DMS153 (cell line): Measurements from ENCODE around the gene HEBP1.
"Not testable (repeated sequence)": the region's sequence is repeated elsewhere in the genome, so short reads cannot be mapped to it uniquely, and the experiment has no call there.

Experiments
- DNase-seq: peaks from one replicate; lab custom pipeline; 2025; lab: John Stamatoyannopoulos, UW

Gene HEBP1

GRCh38 chr12:12999959-13000615, at the start of gene HEBP1:
HEBP1 (minus strand) TSS chr12:13000265; CDS start chr12:13000114, 151 bp downstream.
- peak; percentile 65 for DNase-seq

DNA sequence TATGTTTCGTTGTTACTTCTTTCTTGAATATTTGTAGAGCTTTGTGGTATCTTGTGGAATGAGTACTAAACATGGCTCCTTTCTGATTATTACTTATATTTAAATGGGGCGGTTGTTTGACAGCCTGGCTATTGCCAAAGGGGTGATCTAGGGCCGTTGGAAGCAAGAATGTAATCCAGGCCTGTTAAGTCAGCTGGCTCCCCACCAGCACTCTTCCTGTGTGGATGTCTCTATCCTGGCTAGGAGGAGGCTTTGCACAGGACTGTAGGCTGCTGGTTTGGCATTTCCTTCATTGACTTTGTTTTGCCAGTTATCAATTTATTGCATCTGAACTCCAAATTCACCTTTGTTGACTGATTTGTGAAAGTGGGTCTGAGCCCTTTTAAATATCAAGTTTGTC, 49.8 kb upstream of the HEBP1 start:
- DNase-seq: no peak

GRCh38 chr12:13046964-13047363, 46.9 kb upstream of the HEBP1 start:
- DNase-seq: no peak

GRCh38 chr12:13045816-13046215, 45.8 kb upstream of the HEBP1 start:
- DNase-seq: no peak

GRCh38 chr12:13044906-13045299, 44.8 kb upstream of the HEBP1 start:
- no peak for DNase-seq

DNA sequence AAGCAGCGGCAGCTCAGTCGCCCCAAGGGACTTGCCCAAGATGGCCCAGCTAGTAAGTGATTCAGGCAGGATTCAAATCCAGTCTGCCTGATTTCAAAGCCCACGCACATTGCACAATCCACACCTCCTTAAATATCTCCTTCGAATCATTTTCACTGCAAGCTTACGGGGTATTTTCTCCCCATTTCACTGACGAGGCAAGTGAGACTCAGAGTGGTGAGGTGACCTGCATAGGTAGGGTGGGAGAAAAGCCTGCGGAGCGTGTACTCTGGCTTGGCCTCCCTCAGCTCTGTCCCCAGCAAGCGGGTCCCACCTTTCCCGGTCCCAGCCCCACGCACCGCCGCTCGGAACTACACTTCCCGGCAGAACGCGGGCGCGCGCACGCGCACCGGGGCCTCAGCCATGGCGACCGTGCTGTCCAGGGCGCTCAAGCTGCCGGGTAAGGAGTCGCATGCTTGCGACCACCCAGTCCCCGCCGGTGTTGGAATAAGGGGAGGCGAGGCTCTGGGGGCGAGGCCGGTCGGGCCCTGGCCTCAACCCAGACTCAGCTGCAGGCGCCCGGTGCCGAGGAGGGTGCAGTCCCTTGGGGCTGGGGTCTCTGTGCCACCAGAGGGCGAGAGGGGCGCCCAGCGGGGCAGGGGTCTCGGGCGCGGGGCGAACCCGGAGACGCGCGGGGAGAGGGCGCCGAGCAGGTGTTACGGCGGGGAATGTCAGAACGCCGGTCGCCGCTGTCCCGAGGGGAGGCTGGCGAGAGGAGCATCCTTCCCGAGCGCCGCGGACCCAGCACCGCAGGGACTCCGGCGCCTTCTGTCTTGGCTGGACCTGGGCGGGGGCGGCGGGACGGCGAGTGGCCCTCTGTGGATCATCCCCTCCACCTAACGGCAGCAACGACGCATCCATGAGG, 44.2 kb upstream of the HEBP1 start, which contains the start of gene FAM234B:
FAM234B (plus strand) TSS at position 380 of the 904 bp plus-strand sequence; CDS start at position 403, 23 bp downstream.
- DNase-seq: peak; percentile 5

DNA sequence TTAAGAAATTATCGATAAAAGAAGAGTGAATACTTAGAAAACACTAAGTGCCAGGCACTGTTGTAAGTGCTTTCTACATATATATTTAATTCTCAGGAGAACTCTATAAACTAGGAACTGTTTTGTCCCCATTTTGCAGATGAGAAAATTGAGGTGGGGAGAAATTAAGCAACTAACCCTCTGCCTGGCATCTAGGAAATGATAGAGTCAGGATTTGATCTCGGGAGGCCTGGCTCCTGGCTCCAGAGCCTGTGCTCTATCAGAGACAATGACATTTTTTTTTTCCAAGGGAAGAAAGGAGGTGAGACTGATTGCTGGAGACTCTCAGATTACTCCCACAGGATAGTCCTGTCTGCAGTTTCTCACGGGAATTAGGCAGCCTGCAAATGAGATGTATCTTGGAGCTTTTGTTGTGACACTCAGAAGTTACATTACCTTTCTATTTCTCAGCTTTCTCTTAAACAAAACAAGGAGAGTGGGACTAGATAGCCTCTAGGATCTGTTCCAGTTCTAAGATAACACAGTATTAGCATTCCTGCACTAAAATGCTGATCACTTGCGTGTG, 42.7 kb upstream of the HEBP1 start:
- DNase-seq: no peak

DNA sequence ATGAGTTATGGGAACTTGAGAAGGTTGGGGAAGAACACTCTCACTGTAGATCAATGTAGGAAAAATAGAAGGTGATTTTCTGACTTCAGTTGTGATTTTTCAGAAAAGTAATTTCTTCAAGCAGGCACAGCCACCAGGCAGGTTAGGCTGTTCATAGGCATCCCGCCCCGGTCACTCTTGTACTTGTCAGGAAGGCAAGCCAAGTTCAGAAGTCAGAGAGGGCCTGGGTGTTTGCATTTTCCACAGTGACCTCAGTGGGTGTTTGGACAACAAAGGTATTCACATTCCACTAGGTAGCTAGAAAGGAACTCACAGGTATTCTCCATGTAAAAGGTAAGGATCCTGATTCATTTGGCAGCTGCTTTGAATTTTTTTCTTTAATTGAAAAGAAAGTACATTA, 41.2 kb upstream of the HEBP1 start:
- DNase-seq: no peak

DNA sequence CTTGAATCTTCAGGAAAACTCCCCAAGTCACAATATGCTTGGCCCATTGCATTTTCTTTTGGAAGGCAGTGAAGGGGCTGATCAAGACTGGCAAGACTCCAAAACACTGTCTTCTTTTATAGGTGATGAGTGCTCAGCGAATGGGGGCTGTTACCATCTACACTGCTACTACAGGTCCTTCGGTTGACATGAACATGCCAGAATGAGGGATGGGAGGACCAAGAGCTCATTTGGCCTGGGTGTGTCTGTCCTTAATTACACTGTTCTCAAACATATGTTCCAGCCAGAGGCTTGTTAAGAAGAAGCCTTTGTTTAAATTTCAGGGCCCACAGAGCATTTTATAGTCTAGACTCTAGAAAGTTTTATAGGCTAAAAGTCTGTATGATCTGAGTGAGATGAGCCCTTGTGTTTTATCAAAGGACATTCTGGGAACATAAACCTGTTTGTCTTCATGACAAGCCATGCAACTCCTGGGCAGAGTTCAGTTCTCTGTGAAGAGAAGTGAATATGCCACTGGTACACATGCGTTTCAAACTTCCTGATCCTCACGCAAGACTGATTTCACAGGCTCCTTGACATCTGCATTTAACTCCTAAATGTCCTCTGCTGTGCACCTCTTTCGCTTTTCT, 39.4 kb upstream of the HEBP1 start:
- DNase-seq: no peak

DNA sequence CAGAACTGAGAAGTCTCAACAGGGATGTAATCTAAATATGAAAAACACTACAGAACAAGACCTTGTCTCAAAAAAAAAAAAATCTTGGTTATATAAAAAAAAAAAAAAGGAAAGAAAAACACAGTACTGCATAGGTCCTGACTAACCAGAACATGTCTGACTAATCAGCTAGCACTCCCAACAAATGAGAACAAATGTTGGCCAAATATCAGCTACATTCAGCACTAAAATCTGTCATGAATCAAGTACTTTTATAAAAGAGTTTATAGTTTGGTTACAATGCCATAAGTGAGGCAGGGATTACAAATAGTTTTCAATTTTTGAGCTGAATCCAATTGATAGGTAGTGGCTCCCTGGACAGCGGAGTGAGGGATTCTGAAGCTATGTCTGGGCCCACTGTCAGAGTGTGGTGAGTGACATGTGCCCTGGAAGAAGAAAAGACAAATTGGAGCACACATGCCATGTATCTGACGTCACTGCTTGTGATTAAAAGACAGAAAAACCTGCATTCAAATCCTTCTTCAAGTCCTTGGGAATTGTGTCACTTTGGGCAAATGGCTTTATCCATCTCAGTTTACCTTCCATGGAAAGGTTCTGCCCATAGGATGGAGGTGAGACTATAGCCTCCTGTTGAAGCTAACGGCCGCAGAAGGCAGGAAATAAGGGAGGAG, 38.6 kb upstream of the HEBP1 start:
- DNase-seq: no peak

DNA sequence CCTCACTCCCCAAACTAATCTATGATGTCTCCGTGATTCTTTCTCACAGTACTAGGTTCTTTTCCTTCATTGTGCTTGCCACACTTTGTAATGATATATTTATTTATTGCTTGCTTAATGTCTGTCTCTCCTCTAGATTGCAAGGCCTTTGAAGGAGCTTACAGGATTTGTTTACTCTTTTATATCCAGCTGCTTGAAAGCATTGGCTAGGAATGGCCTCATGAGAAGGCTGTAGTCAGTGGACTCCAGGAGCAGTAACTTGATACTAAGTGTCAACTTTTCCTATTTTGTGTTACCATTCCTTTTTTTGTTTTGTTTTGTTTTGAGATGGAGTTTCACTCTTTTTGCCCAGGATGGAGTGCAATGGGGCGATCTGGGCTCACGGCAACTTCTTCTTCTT, 36.8 kb upstream of the HEBP1 start:
- DNase-seq: no peak

GRCh38 chr12:13035335-13035734, 35.3 kb upstream of the HEBP1 start:
- DNase-seq: not testable (repeated sequence)

DNA sequence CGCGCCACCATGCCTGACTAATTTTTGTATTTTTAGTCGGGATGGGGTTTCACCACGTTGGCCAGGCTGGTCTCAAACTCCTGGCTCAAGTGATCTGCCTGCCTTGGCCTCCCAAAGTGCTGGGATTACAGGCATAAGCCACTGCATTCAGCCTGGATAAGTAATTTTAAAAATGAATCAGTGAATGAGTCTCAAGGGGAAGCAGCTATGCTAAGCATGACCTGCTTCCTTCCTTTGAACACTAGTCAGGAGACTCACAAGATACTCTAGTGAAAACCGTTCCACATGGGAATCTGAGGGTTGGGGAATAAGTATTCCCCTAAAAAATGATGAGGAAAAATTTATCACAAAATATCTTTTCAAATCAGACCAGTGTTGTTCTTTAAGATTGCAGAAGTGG, 33.4 kb upstream of the HEBP1 start:
- DNase-seq: no peak

DNA sequence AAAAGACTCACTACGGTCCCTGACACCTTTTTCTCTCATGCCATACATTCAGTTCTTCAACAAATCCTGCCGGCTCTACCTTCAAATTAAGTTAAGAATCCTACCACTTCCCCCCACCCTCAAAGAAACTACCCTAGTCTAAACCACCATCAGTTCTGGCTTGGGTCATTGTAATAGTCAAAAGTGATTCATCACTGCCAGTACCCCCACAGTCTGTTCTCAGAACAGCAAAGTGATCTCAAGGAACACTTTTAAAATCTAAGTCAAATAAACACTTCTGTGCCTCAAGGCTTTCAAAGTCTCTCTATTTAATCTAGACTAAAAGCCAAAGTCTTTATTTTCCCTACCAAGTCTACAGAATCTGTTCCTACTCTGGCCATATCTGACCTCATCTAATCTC, 32.1 kb upstream of the HEBP1 start:
- no peak for DNase-seq

- DNase-seq: no peak
Measured at GRCh38 chr12:13030541-13031291, 30.7 kb upstream of the HEBP1 start.

DNA sequence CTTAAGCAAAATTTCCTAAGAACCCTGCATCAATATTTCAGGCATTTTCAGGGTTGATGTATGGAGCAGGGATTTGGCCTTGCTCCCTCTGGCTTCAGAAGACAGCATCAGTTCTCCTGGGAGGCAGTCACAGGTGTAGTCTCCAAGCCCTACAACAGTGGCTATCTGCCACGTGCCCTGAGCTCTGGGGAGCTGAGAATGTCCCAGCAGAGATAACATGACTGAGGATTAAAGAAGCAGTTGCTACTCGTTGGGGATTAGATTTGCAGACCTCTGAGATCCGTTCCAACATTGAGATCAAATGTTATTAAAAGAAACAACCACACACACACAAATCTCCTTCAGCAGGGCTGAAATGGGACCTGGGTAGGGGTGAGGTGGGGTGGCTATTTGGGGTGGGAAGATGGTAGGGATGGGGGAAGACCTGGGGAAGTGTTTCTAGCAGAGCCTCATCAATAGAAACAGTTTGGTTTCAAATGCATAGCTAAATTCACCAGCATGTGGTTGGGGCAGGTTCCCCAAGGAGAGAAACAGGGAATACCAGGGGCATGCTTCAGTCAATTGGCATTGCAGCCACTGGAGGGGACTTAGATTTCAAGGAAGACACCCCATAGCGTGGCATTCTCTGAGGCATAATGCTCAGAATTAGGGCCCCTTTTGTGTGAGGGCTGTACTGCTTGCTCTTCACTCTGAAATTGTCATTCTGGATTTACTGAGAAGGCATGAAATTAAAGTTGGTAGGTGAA, 28.9 kb upstream of the HEBP1 start:
- DNase-seq: no peak

DNA sequence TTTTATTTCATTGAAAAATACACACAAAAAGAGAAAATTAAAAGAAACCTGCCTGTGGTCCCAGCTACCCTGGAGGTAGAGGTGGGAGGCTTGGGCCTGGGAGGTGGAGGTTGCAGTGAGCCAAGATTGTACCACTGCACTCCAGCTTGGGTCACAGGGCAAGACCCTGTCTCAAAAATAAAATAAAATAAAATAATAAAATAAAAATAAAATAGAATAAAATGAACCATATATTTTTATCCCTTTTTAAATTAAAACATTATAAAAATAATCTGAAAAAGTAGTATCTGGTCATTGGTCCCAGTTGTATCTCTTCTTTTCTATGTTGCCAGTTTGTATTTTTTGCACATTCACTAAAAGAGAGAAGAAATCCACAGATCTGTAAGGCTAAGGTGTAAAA, 27.4 kb upstream of the HEBP1 start:
- no peak for DNase-seq

- no peak for DNase-seq
Measured at GRCh38 chr12:13027032-13027431, 27.0 kb upstream of the HEBP1 start.

- no peak for DNase-seq
Measured at GRCh38 chr12:13026286-13026685, 26.2 kb upstream of the HEBP1 start.

GRCh38 chr12:13024531-13024916, 24.5 kb upstream of the HEBP1 start:
- DNase-seq: no peak
